CD1c-positive myeloid dendritic cell (primary cell): ENCODE measurements around the gene SPATA18.
"Not testable (repeated sequence)": the region's sequence is repeated elsewhere in the genome, so short reads cannot be mapped to it uniquely, and the experiment has no call there.

Experiments used
- DNase-seq: peaks from one replicate; pipeline ENCODE4 v3.0.0-alpha.2; 2016; ENCODE audit errors: extremely low spot score

SPATA18 gene

GRCh38 chr4:52051615-52052474 lies 741 bp downstream of the SPATA18 start:
- DNase-seq = peak; percentile 61

GRCh38 chr4:52052475-52052780 lies 1.3 kb downstream of the SPATA18 start:
- peak; percentile 35 for DNase-seq

DNA sequence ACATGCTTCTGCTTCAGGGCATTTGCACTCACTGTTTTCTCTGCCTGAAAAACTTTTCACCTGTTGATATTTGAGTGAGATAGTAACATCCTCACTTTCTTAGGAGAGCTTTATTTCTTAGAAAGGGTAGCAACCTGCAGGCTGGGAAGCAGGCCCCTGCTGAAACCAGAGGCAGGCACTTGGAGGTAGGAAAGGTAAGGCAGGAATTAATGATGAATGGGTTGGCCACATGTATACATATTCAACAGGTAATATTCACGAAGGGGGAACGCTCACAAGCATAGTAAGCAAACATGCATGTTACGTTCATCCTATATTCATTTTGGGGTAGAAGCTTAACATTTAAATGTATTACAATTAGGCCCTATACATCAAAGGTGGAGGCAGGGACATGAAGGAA lies 3.1 kb downstream of the SPATA18 start:
- no peak for DNase-seq

GRCh38 chr4:52057196-52057595 lies 6.1 kb downstream of the SPATA18 start:
- DNase-seq = peak; percentile 49

DNA sequence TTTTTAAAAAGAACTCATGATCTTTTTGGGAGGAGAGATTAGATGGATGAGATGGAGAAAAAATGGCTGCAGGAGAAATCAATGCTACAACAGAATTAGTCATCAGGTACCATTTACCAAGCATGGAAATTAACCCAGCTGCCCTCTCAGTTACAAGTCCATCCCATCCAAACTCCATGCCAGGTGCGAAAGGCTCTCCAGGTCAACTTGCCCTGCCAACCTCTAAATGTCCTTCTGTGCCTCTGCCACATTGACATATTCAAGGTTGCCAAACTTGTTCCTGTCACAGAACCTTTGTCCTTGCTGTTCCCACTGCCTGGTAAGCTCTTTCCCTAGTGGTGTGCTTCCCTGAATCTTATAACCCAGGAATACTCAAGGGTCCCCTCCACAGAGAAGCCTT lies 7.2 kb downstream of the SPATA18 start:
- no peak for DNase-seq

GRCh38 chr4:52059372-52059771 lies 8.3 kb downstream of the SPATA18 start:
- peak; percentile 75 for DNase-seq

GRCh38 chr4:52069571-52069970 lies 18.5 kb downstream of the SPATA18 start:
- no peak for DNase-seq

DNA sequence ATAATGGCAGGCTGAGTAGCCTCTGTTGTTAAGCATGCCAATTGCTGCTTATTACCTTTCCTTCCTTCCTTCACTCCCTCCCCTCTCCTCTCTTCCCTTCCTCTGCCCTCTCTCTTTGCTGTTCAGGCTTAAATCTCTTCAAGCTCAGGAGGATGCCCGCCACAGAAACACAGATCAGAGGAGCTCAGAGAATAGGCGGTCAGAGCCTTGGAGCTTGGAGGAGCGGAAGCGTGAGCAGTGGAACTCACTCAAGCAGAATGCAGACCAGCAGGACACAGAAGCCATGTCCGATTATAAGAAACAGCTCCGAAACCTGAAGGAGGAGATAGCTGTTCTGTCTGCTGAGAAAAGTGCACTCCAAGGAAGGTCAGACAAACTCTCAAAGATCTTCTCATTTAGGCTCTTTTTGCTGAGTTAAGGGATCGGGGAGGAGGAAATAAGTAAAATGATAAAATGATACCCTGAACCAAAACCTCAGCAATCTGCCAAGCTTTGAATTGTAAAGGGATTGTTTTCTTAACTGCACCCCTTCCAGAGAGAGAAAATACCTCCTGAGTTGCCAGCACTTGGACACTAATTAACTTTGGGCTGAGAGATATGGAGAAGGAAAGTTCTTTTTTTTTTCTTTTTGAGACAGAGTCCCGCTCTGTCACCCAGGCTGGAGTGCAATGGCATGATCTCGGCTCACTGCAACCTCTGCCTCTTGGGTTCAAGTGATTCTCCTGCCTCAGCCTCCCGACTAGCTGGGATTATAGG lies 20.9 kb downstream of the SPATA18 start:
- no peak for DNase-seq

GRCh38 chr4:52076731-52077130 lies 25.6 kb downstream of the SPATA18 start:
- DNase-seq = no peak

DNA sequence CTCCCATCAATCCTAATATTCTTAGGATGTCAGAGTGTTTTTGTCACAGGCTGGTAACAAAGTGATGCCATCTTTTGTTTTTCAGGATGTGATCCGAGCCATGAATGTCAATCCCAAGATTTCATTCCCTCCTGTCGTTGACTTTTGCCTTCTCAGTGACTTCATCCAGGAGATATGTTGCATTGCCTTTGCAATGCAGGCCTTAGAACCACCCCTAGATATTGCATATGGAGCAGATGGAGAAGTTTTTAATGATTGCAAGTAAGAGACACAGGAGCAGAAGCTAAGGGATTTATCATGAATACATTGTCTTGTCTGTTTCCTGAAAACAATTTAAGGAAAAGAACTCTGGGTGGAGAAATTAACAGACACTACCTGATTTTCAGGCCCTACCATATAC lies 28.6 kb downstream of the SPATA18 start:
- no peak for DNase-seq

- no peak for DNase-seq
Observed at GRCh38 chr4:52081216-52081615, 30.1 kb downstream of the SPATA18 start.

- not testable (repeated sequence) for DNase-seq
Observed at GRCh38 chr4:52086425-52086824, 35.3 kb downstream of the SPATA18 start.

DNA sequence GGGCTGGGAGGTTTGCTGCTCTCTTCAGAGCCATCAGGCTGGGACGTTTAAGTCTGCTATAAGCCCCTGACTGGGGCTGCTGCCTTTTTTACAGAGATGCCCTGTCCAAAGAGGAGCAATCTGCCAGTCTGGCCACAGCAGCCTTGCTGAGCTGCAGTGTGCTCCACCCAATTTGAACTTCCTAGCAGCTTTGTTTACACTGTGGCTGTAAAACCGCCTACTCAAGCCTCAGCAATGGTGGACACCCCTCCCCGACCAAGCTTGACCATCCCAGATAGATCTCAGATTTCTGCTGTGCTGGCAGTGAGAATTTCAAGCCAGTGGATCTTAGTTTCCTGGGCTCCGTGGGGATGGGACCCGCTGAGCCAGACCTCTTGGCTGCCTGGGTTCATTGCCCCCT lies 40.7 kb downstream of the SPATA18 start:
- DNase-seq = no peak

GRCh38 chr4:52093466-52093865 lies 42.4 kb downstream of the SPATA18 start:
- DNase-seq = no peak

- no peak for DNase-seq
Observed at GRCh38 chr4:52094376-52095145, 43.5 kb downstream of the SPATA18 start.

DNA sequence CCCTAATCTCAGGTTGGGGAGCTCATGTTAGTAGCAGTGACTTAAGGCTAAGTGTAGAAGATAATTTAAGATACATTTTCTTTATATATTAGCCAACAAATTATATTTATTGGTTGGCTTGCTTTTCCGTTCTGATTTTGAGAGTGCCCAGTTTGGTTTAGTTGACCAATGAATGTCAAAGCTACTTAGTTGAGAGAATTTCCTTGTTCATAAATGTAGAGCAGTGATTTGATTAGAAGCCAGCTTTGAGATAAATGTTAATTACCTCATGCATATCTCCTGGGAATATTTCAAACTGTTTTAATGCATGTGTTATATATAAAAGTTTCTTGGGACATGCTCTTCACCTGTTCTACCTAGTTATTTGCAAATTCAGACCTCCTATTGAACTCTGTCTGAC lies 44.3 kb downstream of the SPATA18 start:
- DNase-seq = no peak

GRCh38 chr4:52096048-52096447 lies 44.9 kb downstream of the SPATA18 start:
- DNase-seq = no peak

- DNase-seq = peak; percentile 57
Observed at GRCh38 chr4:52098618-52099017, 47.5 kb downstream of the SPATA18 start.

DNA sequence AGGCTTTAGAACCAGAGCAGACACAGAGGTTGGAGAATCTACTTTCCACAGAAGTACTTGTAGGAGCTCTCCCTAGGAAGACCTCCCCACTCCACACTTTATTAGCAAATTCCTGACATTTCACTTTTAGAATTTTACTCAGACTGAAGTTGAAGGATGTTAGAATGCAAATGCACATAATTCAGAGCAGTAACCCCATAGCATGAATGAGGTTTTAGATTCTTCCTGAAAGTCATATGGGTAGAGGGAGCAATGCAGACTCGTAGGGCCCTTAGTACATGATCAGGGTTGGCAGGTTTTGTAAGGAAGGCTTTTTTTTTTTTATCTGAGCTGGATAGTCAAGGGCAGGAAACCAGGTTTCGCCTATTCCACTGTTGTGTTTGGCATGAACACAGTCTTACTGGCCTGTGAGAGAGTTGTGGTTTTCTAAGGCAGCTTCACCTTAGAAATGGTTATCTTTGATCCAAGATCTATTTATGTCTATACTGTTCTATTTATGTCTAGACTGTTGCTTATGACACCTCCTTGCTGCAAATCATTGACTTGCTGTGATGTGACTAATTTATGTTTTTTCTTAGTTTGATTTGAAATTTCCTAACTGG lies 48.9 kb downstream of the SPATA18 start:
- no peak for DNase-seq

DNA sequence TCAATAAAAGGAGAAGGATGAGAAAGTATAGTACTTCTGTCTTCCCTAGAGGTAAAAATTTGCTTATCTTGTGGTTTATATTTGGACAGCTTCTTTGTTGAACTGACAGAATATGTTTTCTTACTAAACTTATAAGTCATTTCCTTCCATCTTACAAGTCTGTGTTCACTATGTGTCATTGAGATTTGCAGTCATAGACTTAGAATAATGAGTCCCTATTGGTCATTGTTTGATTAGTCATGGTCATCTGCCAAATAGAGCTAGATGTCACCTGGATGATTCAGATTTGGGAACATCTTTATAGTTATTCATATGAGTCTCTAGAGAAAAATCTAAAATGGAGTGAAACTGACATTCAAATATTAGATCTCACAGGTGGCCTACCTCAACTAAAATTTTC lies 51.5 kb downstream of the SPATA18 start:
- DNase-seq = no peak

- DNase-seq = no peak
Observed at GRCh38 chr4:52103319-52103718, 52.2 kb downstream of the SPATA18 start.

GRCh38 chr4:52105276-52105675 lies 54.2 kb downstream of the SPATA18 start:
- DNase-seq = no peak
